NK-92 treated with Interleukin-12 subunit alpha and Interleukin-12 subunit beta, amount 100 ng/mL, for 24 hours (cell line): ENCODE results near the gene OFD1.

ENCODE experiments used
- DNase-seq: peaks from one replicate; lab custom pipeline; 2025; lab: John Stamatoyannopoulos, UW

Gene OFD1, protein sequence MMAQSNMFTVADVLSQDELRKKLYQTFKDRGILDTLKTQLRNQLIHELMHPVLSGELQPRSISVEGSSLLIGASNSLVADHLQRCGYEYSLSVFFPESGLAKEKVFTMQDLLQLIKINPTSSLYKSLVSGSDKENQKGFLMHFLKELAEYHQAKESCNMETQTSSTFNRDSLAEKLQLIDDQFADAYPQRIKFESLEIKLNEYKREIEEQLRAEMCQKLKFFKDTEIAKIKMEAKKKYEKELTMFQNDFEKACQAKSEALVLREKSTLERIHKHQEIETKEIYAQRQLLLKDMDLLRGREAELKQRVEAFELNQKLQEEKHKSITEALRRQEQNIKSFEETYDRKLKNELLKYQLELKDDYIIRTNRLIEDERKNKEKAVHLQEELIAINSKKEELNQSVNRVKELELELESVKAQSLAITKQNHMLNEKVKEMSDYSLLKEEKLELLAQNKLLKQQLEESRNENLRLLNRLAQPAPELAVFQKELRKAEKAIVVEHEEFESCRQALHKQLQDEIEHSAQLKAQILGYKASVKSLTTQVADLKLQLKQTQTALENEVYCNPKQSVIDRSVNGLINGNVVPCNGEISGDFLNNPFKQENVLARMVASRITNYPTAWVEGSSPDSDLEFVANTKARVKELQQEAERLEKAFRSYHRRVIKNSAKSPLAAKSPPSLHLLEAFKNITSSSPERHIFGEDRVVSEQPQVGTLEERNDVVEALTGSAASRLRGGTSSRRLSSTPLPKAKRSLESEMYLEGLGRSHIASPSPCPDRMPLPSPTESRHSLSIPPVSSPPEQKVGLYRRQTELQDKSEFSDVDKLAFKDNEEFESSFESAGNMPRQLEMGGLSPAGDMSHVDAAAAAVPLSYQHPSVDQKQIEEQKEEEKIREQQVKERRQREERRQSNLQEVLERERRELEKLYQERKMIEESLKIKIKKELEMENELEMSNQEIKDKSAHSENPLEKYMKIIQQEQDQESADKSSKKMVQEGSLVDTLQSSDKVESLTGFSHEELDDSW

GRCh38 chrX:13734278-13735172, at the start of gene OFD1, which contains the start of gene TRAPPC2:
Gene OFD1, plus strand, starts transcription at chrX:13734748. Its CDS starts 324 bp downstream, at chrX:13735072.
Gene TRAPPC2, minus strand, starts transcription at chrX:13734620. Its CDS starts 14,657 bp downstream, at chrX:13719963.
- DNase-seq, result peak; percentile 85

GRCh38 chrX:13685126-13685763, 49.3 kb upstream of the OFD1 start:
- no peak for DNase-seq

DNA sequence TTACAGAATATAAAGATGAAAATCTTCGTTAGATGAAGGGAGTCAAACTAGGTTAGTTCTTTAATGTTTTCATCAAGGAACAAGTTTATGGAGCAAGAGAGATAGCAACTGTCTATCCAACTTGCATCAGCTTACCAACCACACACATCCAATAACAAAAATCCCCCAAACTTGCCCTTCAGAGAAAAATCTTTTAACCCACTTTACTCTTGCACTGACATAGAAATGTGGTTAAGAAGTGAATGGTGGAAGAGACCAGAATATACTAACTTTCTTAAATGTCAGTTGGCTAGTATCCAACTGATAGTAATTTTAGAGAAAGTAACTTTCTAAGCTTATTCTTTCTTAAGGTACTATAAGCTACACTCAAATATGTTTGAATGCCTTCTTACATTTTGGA, 47.3 kb upstream of the OFD1 start:
- no peak for DNase-seq

GRCh38 chrX:13688384-13688957, 46.1 kb upstream of the OFD1 start:
- no peak for DNase-seq

- DNase-seq, result peak; percentile 61
Observed at GRCh38 chrX:13688958-13689740, 45.4 kb upstream of the OFD1 start, which contains the start of gene RAB9A. Gene RAB9A, plus strand, starts transcription at chrX:13689128. Its CDS starts 19,619 bp downstream, at chrX:13708747.

GRCh38 chrX:13689741-13690211, 44.8 kb upstream of the OFD1 start:
- no peak for DNase-seq

- DNase-seq, result peak; percentile 1
Observed at GRCh38 chrX:13690836-13691235, 43.7 kb upstream of the OFD1 start.

- DNase-seq, result no peak
Observed at GRCh38 chrX:13691841-13692371, 42.6 kb upstream of the OFD1 start.

- DNase-seq, result no peak
Observed at GRCh38 chrX:13692771-13693231, 41.7 kb upstream of the OFD1 start.

- DNase-seq, result no peak
Observed at GRCh38 chrX:13693341-13693961, 41.1 kb upstream of the OFD1 start.

GRCh38 chrX:13694359-13694758, 40.2 kb upstream of the OFD1 start:
- DNase-seq, result no peak

DNA sequence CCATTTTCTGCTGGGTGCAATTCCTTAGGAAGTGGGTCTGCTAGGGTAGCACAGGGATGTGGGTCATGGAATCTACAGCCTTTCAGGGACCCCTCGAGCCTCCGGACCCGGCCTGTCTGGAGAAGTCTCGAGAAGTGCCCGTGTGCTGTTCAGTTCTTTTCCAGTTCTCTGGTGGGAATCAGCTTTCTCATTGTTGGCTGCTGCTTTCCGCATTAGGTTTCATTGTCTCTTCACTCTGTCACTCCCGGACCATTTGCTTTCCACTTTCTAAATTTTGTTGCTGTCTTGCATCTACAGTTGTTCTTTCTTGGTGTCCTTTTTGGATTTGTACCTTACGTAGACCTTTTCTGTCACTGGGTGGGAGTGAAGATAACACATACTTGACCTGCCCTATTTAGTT, 39.6 kb upstream of the OFD1 start:
- no peak for DNase-seq

- no peak for DNase-seq
Observed at GRCh38 chrX:13695601-13696115, 38.9 kb upstream of the OFD1 start.

- no peak for DNase-seq
Observed at GRCh38 chrX:13697455-13697854, 37.1 kb upstream of the OFD1 start.

DNA sequence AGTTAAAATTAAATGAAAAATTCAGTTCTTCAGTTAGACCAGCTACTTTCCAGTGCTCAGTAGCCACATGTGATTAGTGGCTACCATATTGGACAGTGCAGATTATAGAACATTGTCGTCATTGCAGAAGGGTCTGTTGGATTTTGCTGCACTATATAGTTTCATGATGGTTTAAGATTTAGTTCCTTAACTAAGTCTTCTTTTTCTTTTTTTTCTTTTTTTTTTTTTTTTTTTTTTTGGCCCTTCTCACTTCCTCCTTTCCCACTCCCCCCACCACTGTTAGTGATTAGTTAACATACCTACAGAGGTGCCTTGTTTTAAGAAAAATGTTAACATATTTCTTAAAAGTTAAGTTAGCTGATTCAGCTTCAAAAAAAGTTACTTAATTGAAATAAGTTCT, 36.6 kb upstream of the OFD1 start:
- no peak for DNase-seq

DNA sequence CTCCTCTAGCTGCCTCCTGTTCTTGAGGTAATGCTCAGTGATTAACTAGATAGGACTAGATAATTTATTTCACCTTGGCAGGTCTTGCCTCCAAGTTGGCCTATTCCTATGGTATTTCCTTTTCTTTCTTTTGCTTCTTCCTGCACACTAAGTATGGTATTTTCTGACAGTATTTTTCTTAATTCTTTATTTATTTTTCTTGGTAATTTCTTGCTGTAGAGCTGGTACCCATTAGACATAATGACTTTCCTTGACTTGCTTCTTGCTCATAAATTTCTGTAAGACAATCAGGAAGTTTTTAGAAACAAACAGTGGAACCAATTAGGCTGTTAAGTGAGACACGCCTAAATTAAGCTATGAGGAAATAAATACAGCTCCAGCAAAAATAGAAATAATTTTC, 36.1 kb upstream of the OFD1 start:
- no peak for DNase-seq

- DNase-seq, result no peak
Observed at GRCh38 chrX:13699183-13699826, 35.2 kb upstream of the OFD1 start.

- no peak for DNase-seq
Observed at GRCh38 chrX:13700380-13700779, 34.2 kb upstream of the OFD1 start.
